Ramos (cell line): Measurements from ENCODE around the gene SYT17.

Experiments used
- in situ Hi-C: fragments of 300-500 bp; cut with MboI; formaldehyde crosslinking; loops from one replicate; pipeline ENCODE4 v1.14.3; 2022; ENCODE audit warnings: low sequenced_read_pairs; ENCODE audit not compliant: unreplicated experiment

Gene SYT17

GRCh38 chr16:19241512-19241911 is 73.5 kb downstream of the SYT17 start:
- in situ Hi-C loops = no loop called here

- in situ Hi-C loops = no loop called here
These were observed 74.1 kb downstream of the SYT17 start for GRCh38 chr16:19242186-19242585.

- in situ Hi-C loops = no loop called here
These were observed 75.0 kb downstream of the SYT17 start for GRCh38 chr16:19242987-19243575.

GRCh38 chr16:19245326-19245925 is 77.4 kb downstream of the SYT17 start:
- in situ Hi-C loops = no loop called here

- in situ Hi-C loops = no loop called here
These were observed 84.9 kb downstream of the SYT17 start for GRCh38 chr16:19252904-19253303.

GRCh38 chr16:19254611-19255010 is 86.6 kb downstream of the SYT17 start:
- in situ Hi-C loops = no loop called here

- in situ Hi-C loops = no loop called here
These were observed 96.2 kb downstream of the SYT17 start for GRCh38 chr16:19264123-19264673.

GRCh38 chr16:19265380-19265930 is 97.4 kb downstream of the SYT17 start:
- in situ Hi-C loops = no loop called here

- in situ Hi-C loops = no loop called here
These were observed 98.7 kb downstream of the SYT17 start for GRCh38 chr16:19266774-19267173.

GRCh38 chr16:19269098-19269497 is 101.1 kb downstream of the SYT17 start:
- in situ Hi-C loops = no loop called here

GRCh38 chr16:19274165-19274797 is 106.2 kb downstream of the SYT17 start:
- in situ Hi-C loops = no loop called here

- in situ Hi-C loops = no loop called here
These were observed 110.4 kb downstream of the SYT17 start for GRCh38 chr16:19278403-19278802.

GRCh38 chr16:19281246-19281645 is 113.2 kb downstream of the SYT17 start:
- in situ Hi-C loops = no loop called here

GRCh38 chr16:19282101-19282500 is 114.1 kb downstream of the SYT17 start:
- in situ Hi-C loops = no loop called here

GRCh38 chr16:19283637-19284036 is 115.6 kb downstream of the SYT17 start:
- in situ Hi-C loops = no loop called here

GRCh38 chr16:19284207-19284606 is 116.2 kb downstream of the SYT17 start:
- in situ Hi-C loops = no loop called here

- in situ Hi-C loops = no loop called here
These were observed 117.4 kb downstream of the SYT17 start, which contains the start of gene CLEC19A for GRCh38 chr16:19285431-19285830. CLEC19A (plus strand) TSS chr16:19285731; CDS start chr16:19285852, 121 bp downstream.

GRCh38 chr16:19286827-19287226 is 118.8 kb downstream of the SYT17 start:
- in situ Hi-C loops = no loop called here

GRCh38 chr16:19287241-19287640 is 119.2 kb downstream of the SYT17 start:
- in situ Hi-C loops = no loop called here

GRCh38 chr16:19288872-19289799 is 121.1 kb downstream of the SYT17 start:
- in situ Hi-C loops = no loop called here
